ENCODE data around the gene RAP2A.

The RAP2A gene

GRCh38 chr13:97456047-97456446 lies 22.1 kb downstream of the RAP2A start:
- no peak for DNase-seq

- no peak for DNase-seq
Measured at GRCh38 chr13:97459215-97459777, 25.3 kb downstream of the RAP2A start.

DNA sequence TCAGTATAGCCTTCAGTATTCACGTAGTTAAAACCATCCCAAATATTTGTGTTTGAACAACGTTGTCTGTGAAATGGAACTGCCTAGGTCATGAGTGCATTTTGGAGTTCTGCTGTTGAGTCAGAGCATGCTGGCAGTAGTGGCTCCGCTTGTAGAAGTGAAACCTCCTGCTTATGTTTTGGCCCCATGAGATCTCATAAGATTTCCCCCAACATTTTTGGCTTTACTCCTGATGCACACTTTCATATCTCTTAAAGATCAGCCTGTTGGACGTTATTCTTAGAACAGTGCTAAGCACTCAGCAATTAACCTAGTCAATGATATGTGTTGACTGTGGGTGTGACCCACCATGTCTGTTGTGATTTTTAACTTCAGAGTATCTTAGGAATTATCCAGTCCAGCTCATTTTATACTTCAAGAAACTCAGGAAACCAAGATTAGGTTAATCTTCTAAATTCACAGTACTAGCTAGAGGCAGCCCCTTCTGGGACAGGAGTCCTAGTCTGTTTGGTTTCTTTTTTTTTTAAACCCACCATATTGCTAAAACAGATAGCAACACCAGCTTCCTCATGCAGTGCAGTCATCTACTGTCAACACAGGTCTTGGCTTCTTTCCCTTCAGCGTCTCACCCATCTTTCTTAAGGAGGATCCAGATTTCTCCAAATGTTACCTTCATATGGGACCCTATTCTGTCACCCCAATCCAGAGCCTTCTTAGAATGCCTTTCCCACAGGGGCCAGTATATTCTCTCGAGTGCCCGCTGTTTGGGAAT lies 26.2 kb downstream of the RAP2A start:
- DNase-seq, result no peak

DNA sequence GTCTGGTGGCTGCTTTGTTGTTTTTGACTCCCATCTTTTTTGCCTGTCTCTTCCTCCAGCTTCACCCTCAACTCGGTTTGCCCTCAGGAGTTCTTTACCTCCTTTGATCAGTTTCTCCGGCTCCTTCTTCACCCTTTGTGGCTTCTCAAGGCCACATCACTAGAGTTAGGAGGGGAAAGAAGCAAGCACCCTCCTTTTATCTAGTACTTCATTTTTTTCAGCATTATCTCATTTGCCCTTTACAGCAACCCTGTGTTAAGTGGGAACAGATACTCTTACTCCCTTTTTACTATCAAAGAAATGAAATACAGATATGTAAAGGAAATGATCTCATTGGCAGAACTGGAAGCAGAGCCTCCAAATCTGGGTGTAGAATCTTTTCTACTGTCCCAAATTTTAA lies 26.9 kb downstream of the RAP2A start:
- DNase-seq, result no peak

DNA sequence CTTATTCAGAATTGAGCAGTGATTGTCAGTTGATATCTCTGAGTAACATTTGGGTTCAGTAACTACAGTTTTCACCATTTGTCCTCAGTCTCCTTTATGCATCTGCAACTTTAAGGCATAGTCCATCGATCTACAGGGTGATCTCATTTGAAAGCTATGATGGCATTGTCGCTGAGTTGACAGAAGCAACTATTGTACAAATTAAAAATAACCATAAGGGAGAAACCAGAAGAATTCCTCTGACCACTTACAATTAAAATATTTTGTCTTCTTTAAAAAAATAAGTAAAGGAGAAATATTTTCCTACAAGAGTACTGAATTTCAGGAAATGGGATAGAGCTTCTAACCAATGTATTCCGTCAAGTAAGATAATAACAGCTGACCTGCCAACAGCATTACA lies 30.6 kb downstream of the RAP2A start:
- no peak for DNase-seq

GRCh38 chr13:97466722-97467121 lies 32.8 kb downstream of the RAP2A start:
- DNase-seq, result no peak

DNA sequence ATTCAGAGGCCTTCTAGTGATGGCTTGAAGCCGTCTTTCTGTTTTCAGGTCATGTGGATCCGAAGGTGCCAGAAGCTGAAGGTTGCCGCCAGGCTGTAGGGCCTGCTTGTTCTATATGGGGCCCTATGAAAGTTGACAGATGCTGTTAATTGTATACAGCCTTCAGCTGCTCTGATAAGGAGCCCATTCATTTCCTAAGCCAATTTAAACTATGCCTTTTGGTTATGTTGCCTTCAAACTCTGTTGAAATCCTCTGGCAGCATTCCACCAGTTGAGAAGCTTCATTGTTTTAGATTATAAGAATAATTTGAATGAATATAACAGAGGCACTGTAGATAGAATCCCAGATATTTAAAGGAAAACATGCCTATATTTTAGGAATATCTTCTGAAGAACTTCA lies 34.4 kb downstream of the RAP2A start:
- no peak for DNase-seq

- no peak for DNase-seq
Measured at GRCh38 chr13:97471711-97472110, 37.7 kb downstream of the RAP2A start.

GRCh38 chr13:97474349-97474980 lies 40.5 kb downstream of the RAP2A start:
- DNase-seq, result no peak

DNA sequence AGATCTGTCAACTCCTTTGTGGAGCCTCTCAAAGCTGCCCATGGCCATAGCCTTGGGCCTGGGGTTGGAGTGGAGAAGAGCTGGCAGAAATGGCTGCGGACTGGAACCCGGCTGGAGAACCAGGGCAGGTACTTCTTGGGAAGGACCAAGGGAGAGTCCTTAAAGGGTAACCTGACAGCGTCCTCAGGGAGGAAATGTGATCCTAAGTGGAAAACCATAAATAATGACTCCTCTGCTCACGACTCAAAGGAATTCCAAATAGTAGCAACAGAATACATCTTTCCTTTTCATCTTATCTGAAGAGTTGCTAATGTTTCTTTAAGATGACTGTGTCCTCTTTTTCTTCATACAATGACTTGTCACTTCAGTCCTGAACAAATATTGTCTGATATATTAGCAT lies 41.0 kb downstream of the RAP2A start:
- no peak for DNase-seq

- no peak for DNase-seq
Measured at GRCh38 chr13:97477844-97478243, 43.9 kb downstream of the RAP2A start.

DNA sequence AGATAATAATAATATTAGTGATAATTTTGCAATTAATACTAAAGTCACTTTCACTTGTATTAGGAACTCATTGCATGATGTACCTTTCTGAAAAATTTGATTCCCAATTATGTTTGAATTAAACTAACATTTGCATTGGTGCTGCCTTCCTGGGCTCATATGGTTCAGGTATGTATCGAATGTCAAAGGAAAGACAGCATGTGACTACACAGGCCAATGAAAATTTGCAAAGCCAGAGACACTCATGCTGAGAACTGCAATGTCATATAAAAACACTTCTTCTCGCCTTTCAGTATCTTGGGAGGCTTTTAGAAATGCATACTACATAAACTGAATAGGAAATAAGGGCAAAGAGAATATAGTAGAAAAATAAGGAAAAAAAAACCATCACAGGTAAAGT lies 44.3 kb downstream of the RAP2A start:
- DNase-seq, result no peak

GRCh38 chr13:97483465-97483864 lies 49.5 kb downstream of the RAP2A start:
- DNase-seq, result no peak

- no peak for DNase-seq
Measured at GRCh38 chr13:97484301-97484700, 50.3 kb downstream of the RAP2A start.

DNA sequence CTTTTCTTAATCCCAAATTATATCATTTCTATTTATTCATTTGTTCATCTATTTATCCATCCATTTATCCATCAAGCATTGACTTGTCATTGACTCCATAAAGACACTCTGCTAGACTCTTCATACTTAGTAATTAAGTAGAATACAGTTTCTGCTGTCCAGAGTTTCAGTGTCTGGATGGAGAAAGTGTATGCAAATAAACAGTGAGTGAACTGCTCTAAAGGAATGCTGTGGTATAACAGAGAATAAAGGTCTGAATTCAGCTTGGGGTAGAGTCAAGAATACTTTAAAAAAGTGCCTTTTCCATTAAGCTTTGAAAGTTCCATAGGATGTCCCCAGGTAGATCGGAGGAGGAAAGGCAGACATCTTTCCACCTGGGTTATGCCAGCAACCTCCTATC lies 51.4 kb downstream of the RAP2A start:
- DNase-seq, result no peak

- DNase-seq, result no peak
Measured at GRCh38 chr13:97490702-97491307, 56.8 kb downstream of the RAP2A start.

- no peak for DNase-seq
Measured at GRCh38 chr13:97491452-97491851, 57.5 kb downstream of the RAP2A start.

DNA sequence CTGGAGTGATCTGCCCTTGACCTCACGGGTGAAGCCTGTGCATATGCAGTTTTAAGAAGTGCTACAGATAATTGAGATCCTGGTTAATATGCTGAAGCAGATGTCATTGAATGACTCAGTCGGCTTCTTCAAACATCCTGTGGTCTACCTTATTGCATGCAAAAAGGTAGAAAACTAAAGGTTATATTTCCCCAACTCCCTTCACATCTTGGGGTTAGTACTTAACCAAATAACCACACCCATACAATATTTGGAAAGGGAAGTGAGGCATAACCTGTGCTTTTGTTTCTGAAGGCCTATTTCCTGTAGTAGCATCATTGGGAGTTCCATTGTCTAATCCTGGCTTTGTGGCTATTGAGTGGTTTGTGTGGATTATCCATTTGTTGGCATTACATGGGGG lies 58.3 kb downstream of the RAP2A start:
- DNase-seq, result no peak

- DNase-seq, result no peak
Measured at GRCh38 chr13:97492684-97493371, 58.9 kb downstream of the RAP2A start.

DNA sequence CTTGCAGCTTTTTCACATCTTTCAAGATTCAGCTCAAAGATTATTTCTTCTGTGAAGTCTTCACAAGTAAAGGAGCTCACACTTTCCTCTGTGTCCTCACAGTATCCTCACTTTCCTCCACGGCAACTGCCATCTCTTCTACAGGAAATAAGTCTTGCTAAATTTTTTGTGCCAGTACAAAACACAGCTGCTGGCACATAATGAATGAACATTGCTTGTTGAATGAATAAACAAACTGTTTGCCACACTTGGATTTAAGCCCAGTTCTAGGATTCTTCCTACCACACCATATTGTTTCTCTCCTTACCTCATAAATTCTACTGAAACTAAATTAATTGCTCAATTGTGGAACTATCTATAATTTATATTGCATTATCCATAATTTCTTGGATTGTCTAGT lies 59.5 kb downstream of the RAP2A start:
- no peak for DNase-seq

DNA sequence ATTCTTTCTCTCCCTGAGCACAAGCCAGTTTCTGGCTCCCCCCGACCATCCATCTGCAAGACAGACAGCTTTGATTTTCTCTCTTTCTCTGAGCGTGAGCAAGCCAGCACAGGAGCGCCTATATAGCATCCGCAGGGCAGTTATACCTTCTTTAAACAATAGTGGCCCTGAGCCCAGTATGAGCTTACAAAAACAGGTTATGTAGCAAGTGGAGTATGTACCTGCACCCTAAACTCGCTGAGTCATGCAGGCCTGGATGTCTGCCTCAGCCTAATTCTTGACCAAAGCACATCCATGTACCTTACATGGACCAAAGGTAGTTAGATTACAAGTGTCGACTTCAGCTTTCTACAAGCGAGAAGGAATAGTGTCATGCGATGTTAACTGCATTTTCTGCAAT lies 61.7 kb downstream of the RAP2A start:
- DNase-seq, result no peak

GRCh38 chr13:97496511-97496910 lies 62.5 kb downstream of the RAP2A start:
- no peak for DNase-seq

- no peak for DNase-seq
Measured at GRCh38 chr13:97497400-97497799, 63.4 kb downstream of the RAP2A start.

DNA sequence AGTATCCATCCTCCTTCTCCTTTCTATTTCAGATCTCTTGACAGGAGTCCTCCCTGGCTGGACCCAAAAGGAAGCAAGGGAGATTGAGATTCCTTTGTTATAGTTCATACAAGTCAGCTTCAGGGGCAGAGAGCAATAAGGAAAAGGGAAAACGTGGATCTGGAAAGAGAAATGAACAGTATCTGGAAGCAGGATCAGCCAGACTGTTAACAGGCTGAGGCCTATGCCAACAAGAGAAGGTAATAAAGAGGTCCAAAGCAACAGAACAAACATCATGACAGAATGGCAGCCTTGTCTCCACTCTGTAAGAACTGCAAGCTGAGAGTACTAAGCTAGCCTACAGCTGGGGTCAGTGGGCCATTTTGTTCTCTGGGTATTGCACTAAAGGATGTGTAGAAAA lies 64.5 kb downstream of the RAP2A start:
- no peak for DNase-seq

Measured in activated CD4-positive, CD25-positive, alpha-beta regulatory T cell treated with anti-CD3 and anti-CD28 coated beads, Interleukin-2, amount 50 U/mL, for 72 hours (primary cell).